Measurements from ENCODE around the gene IWS1.
A peak's percentile ranks its signal among the peaks of the same experiment; 100 is the strongest.
"Not testable (repeated sequence)": the region's sequence is repeated elsewhere in the genome, so short reads cannot be mapped to it uniquely, and the experiment has no call there.

Gene IWS1

DNA sequence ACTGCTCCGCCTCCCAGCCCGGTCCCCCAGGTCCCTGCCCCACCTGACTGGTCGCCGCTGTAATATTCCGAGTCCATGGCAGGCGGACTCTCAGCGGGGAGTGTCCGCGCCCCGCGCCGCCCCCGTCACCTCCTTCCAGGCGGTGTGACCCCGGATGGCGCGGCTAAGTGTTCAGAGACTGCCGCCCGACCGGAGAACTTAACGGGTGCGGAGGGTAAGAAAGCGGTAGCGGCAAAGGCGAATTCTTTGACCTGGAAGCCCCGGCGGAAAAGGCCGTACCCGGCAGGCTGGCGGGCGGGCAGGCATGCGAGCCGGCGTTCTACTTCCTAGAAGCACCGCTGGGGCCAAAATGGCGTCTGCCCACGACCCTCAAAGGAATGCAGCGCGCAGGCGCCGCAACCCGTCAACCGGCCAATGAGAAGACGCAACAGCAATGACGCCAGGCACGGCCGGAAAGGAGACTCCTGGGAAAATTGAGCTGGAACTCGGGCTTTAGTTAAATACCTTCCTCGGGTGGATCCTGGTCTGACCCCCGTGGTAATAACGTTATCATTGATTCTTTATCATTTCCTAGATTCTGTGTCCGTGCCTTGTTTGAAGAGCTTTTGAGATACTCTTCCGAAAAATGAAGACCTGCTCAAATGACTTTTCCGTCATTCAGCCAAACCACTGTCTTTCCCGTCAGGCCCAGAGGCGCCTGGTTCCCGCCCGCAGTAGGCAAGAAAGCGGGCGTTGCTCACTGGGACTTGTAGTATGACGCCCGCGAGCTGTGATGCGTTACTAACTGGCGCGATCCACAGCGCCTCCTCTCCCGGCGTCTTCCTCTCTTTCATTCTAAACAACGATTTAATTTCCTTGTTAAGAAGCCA is at the start of gene IWS1:
Gene IWS1 (minus strand): TSS at position 358 of the 869 bp plus-strand sequence. CDS start 281 bp downstream, at position 77.
- peak; percentile 90 for DNase-seq

DNA sequence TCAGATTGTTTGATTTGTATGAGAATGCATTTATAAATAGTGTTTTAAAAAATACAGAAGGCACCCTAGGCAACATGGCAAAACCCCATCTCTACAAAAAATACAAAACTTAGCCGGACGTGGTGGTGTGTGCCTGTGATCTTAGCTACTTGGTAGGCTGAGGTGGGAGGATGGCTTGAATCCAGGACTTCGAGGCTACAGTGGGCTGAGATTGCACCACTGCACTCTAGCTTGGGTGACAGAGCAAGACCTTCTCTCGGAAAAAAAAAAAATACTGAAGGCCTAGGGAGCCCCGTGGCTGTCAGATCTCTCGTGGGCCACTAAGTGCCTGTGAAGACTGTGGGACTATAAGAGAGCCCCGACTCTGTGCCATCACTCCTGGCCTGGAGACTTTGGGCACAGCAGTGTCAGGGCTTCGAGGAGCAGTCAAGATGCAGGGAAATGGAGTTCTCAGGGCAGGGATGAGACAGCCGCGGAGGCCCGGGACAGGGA is 49.7 kb upstream of the IWS1 start:
- DNase-seq = no peak

DNA sequence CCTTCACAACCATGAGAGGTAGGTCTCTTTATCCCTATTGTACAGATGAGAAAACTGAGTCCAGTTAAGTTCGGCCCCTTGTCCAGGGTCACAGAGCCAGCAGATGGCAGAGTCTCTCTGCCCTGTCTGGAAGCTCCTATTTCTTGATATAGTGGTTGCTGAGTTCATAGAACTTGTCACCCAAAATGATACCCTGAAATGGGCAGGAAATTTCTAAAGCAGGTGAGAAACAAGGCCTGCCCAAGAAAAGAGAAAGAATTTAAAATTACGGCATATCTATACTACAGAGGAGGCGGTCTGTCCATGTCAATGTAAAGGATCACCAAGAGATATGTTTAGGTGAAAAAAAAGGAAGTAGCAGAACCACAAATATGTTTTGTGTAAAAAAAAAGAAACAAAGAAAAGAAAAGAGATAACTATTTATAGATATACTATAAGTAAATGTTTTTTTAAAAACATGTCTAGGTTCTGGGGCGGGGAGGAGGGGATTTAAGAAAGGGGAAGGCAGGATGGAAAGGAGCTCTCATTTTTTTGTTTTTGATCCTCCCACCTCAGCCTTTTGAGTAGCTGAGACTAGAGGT is 49.0 kb upstream of the IWS1 start:
- DNase-seq = no peak

DNA sequence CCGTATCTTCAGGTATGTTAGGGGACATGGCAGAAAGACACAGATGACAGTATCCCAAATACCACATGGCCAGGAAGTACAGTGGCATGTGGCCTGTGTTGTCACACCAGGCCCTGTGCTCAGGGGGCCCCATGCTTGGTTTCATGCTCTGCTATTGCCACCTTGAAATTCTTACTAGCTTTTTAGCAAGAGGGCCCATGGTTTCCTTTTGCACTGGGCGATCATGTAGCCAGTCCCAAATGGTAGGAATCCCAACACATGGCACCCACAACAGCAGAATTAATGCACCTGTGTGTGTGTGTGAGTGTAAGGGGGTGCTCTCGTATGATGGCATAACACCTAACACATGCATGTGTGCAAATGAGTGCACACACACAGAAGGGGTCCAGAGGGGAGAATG is 48.4 kb upstream of the IWS1 start:
- no peak for DNase-seq

DNA sequence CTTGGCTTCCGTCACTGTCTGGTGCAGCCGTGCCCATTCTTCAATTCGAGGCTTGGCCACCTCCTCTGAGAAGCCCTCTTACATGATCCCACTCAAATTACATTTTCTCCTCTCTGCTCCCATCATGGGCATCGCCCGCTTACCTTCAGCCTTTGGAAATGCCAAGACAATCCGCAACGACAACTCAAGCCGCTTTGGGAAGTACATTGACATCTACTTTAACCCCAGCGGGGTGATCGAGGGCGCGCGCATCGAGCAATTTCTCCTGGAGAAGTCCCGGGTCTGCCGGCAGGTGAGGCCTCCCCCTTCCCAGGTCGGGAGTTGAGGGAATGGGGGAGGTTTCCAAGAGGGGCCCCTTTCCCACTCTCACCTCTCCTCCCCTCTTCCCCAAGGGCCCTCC is 47.5 kb upstream of the IWS1 start:
- DNase-seq = no peak

DNA sequence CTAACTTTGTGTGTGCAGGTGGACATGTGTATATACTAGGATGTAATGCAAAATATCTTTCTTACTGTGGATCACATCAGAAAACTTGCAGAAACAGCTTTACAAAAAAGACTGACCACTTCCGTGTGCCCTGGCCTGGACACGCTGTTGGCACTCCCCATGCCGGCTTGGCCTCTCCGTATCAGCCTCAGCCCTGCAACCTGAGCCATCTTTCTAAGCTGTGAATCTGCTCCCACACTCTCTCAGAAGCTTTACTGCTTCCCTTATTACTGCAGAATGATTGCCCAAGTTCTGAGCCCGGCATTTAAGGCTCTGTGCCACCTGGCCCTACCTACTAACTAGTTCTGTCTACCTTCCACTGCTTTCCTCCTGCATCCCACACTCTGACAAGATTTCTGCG is 47.0 kb upstream of the IWS1 start:
- no peak for DNase-seq

DNA sequence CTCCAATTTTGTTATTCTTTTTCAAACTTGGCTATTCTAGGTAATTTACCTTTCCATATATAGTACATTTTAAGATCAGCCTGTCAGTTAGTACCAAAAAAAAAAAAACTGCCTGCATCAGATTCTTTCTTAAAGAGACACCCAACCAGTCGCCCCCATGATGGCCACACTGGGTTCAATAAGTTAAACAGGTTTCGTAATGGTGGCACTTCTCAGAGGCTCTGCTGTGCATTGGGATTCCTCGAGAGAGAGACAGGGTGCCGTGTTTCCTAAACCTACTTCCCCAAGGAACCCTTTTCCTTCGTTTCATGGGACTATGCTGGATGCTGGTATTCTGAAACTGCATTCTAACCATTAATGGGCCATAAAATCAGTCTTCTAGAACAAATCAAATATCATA is 46.6 kb upstream of the IWS1 start:
- DNase-seq = no peak

DNA sequence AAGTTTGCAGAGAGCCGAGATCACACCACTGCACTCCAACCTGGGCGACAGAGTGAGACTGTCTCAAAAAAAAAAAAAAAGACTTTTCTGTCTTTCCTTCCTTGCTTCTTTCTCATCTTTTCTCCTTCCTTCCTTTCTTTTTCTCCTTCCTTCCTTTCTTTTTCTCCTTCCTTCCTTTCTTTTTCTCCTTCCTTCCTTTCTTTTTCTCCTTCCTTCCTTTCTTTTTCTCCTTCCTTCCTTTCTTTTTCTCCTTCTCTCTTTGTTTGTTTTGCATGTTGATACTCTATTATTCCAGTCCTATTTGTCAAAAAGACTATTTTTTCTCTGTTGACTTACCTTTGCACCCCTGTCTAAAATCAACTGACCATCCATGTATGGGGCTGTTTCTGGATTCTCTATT is 46.1 kb upstream of the IWS1 start:
- not testable (repeated sequence) for DNase-seq

DNA sequence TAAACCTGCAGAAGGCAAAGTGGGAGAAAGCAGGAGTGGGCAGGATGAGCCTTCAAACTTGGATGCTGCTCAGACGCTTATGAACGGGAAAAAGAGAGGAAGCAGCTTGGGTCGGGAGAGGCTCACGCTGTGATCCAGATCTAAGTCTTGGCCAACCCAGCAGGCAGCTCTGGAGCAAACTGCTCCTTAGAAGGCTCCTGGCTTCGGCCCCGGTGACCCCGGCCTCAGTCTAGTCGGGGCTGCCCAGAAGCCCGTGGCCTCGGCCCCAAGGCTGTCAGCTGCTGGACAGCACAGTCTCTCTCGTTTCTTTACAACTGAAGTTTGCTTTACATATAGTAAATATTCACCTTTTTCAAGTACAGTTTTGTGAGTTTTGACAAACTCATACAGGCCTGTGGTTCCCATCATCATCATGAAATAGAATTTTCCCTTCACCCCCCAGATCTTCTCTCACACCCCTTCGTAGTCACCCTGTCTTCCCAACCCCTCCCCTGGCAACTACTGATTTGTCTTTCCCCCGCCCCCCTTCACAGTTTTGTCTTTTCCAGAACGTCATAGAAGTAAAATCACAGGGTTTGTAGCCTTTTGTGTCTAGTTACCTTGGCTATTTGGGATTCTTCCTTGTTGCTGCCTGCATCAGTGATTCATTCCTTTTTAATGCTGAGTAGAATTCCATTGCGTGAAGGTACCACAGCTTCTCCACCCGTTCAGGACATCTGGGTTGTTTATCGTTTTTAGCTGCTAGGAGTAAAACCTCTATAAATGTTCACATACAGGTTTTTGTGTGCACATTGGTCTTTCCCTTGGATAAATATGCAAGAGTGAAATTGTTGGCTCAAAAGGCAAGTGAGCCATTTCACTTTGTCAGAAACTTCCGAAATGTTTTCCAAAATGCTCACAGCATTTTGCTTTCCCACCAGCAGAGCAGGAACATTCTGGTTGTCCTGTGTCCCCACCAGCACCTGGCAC is 44.3 kb upstream of the IWS1 start:
- no peak for DNase-seq

DNA sequence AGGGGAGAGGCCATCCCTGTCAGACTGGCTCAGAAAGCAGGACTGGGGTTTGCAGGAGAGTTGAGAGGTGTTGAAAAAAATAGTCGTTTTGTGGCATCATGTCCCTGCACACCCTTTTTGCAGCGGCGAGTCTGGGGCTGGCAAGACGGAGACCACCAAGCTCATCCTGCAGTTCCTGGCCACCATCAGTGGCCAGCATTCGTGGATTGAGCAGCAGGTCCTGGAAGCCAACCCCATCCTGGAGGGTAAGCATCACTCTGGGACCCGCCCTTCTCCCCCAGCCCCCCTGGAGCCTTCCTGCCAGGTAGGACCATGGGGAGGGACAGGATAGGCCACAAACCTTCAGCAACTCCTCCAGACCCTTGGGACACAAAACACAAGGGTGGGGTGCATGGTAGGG is 43.4 kb upstream of the IWS1 start:
- DNase-seq = no peak

DNA sequence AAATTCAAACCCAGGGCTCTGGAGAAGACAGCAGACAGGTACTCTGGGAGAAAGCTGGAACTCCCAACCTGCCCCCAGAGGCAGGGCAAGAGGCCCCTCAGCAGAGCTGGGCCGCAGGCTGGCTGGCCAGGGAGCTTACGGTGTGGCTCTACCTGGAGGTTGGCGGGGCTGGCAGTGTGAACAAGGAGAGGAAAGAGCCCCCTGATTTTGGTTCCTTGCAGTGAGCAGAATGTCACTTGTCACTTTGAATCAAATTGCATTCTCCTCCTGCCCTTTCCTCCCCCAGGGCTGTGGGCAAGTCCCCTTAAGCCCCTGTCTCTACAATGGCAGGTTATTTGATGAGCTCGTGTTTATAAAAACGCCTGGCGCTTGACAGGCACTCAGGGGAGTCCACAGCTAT is 41.8 kb upstream of the IWS1 start:
- DNase-seq = no peak

DNA sequence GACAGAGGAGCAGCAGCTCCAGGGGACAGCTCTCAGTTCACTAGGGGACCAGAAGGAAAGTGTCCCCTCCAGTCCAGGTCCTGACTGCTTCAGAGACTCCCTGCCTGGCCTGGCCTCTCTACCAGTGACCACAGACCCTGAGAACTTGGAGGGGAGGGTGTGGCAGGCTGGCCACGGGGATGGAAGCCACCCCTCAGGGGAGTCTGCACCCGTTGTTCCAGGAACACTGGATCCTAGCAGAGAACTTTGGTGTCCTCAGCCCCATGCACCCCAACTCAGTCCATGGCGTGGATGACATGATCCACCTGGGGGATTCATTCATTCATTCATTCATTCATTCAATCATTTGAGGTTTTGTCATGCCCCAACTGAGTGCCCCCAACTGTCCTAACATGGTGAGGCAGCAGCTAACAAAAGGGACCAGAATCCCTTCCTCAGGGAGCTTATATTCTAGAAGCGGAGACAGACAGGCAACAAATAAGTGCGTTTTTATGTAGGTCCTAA is 41.1 kb upstream of the IWS1 start:
- DNase-seq = no peak

DNA sequence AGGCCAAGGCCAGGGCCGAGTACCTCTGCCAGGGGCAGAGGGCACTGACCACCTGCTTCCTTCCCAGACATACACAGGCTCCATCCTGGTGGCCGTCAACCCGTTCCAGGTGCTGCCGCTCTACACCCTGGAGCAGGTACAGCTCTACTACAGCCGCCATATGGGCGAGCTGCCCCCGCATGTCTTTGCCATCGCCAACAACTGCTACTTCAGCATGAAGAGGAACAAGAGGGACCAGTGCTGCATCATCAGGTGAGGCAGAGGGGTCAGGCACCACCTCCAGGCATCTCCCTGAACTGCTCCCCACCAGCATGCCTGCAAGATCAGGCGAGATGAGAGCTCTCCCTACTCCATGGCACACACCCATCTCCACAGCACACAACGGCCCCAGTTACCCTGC is 40.3 kb upstream of the IWS1 start:
- DNase-seq = no peak

DNA sequence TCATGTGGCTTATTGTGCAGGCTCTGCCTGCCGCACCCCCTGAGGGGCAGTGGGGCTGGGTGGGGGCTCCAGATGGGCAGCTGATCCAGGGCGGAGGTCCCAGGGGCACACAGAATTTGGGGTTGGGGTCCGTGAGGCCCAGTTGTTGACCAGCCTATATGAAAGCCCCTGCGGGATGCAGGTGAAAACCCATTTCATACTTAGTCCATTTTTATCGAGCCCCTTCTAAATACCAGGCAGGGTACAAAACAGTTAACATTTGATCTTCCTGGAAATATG is 39.8 kb upstream of the IWS1 start:
- DNase-seq = no peak

DNA sequence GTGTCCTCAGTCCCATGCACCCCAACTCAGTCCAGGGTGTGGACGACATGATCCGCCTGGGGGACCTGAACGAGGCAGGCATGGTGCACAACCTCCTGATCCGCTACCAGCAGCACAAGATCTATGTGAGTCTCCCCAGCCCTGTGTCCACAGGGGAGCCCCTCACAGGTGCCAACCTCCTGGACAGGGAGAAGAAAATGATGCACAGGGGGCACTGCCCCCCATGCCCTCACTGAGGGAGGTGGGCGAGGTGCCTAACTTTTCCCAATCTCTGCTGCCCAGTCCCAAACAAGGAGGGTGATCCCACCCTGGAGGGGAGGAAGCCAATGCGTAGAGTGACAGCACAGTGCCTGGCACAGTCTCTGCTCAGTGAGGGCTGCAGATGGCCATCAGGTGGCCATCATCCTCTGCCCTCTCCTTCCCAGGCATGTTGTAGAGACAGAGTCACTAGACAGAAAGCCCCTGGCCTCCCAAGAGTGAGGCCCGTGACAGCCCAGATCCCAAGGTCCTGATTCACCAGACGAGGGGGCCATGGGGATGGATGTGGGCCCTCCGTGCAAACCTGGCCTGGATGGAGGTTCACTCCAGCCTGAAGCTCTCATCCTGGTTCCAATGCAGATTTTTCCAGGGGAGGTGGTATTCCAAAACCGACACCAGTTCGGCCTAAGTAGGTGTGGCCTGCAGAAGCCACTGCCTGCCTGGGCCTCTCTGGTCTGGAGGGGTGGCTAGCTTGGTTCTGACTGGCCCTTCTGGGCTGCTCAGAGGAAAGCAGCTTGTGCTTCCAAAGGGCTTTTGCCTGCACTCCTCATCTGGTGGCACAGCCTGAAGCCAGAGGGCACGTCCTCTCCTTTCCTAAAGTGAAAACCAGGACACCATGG is 39.2 kb upstream of the IWS1 start:
- DNase-seq = no peak

DNA sequence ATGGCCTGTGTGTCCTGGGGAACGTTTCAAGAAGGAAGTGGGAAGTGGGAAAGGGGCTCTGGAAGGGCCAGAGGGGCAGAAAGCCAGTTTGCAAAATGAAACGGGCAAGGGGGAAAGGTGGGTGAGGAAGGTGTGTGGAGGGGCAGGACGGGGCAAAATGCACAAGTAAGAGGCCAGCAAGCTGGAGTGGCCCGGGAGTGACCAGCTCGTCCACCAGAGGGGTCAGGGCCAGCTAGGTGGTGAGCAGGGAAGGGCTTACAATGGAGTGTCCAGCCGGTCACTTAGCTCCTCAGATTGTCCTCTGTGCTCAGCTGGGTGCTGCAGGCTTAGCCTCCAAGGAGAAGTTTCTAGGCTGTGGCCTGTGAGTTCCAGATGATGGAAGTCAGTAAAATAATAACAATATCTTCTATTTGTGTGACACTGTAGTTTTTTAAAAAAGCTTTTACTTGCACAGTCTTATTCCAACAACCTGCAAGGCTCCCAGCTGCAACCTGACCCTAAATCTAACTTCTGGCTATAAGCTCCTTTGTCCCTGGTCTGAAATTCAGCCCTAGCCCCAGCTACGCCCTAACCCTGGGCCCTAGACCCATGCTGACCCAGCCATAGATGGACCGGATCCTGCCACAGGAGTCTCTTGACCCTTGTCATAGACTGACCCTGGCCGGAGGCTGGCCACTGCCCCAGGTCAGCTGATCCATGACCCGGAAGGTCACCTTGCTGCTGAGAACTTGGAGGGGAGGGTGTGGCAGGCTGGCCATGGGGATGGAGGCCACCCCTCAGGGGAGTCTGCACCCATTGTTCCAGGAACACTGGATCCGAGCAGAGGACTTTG is 38.4 kb upstream of the IWS1 start:
- DNase-seq = no peak

DNA sequence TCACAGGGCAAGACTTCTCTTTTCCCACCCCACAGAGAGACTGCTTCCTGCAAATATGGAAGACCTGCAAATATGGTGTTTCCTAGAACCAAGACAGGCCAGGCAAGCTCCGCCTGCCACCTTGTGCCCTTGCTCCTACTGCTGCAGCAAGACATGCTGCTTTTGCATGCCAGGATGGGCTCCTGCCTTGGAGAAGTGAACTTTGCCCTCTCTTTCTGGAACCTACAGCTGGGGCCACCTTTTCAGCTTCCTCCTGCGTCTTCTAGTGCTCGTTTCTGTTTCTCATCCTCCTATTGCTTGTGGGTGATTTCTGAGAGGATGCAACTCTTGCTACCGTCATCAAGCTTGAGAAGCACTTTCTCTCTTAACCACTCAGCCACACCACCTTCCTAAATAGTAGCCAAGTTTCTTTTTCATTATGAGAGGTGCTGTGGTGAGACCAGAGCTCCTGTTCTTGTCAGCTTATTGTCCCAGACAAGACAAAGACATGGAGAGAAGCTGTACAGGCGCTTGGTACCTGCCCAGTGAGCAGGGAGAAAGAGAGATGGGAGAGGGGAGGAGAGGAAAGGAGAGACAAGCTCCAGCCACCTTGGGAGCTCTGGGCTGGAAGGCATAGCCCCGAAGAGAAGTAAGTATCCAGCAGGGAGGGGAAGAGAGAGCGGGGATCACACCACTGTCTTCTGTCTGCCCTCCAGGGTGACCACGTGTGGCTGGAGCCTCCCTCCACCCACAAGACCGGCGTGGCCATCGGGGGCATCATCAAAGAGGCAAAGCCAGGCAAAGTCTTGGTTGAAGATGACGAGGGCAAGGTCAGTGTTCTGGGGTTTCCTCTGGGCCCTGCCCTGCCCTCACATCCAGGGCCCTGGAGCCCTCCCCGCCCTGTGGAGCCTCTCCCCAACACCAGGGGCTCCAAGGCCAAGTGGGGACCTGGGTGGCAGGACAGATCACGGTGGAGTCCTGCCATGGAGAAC is 37.5 kb upstream of the IWS1 start:
- DNase-seq = no peak

DNA sequence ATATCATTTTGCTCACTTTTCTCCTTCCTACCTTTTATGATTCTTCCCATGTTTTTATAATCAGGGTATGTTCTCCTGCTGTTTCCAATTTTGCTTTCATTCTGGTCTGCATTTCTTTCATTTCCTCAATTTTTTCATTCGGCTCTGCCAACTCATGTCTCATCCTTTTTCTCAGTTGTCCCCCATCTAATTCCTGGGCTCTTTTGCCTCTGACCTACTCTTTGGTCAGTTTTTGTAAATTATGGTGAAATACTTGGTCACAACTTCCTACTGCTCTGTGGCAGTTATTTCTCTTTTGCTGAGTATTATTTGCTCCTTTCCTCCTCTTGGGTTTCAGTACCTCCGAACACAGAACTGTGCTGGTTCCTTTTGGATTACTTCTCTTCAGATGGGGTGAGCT is 36.6 kb upstream of the IWS1 start:
- DNase-seq = no peak

DNA sequence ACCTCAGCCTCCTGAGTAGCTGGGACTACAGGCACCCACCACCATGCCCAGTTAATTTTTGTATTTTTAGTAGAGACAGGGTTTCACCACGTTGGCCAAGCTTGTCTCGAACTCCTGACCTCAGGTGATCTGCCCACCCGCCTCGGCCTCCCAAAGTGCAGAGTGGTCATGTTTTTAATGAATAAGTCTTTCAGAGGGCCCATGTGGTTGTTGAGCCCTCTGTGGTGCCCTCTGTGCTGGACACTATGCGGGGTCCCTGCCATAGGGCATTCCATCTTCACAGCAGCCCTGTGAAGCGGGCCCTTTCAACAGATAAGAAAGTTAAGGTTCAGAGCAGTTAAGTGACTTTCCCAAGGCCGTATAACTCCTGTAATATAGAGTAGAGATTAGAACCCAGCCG is 35.1 kb upstream of the IWS1 start:
- DNase-seq = no peak

DNA sequence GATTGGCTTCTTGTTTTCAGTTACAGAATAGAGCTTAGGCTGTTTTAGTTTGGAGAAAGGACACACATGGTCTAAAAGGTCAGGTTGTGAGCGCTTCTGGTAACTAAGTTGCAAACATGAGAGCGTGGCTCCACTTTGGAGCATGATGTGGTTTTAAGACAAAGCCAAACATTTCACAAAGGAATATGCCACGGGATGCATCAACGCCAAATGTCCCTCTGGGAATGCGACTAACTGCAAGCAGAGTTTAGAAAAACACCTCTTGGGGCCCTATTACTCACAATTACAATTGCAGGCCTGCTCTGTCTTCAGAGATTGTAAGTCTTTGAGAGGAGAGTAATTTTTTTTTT is 34.6 kb upstream of the IWS1 start:
- no peak for DNase-seq

All from activated CD4-positive, alpha-beta T cell treated with anti-CD3 and anti-CD28 coated beads, Interleukin-2, amount 50 U/mL, for 1 hour (primary cell).